ENCODE measurements around the gene NUP188. TPM values are rescaled to one million over a fixed set of nuclear protein-coding genes. Genes with fewer than 3 reads are reported as not detected.

The NUP188 gene
- total and polyA plus RNA-seq, 2 of the 13 experiments (the other 11 are each of a cell fraction or from before 2014, with no cell fraction given), result 28.0 to 38.5 TPM

- TF ChIP-seq PHF21A (CRISPR knock-in tag; IDR thresholded peaks at IDR 0.05) (peak; percentile 60; the same call in 1 of the 2 replicates), RFXAP (CRISPR knock-in tag; IDR thresholded peaks at IDR 0.05; ENCODE audit: borderline replicate concordance) (0 out of 2 replicates have a peak, but pooled peaks have one; percentile 13), TOPORS (CRISPR knock-in tag; IDR thresholded peaks at IDR 0.05) (no peak), RELA (CRISPR knock-in tag; IDR thresholded peaks at IDR 0.05) (no peak), CTCF (CRISPR knock-in tag; IDR thresholded peaks at IDR 0.05) (0 out of 2 replicates have a peak, but pooled peaks have one; percentile 8), GATAD2A (CRISPR knock-in tag; IDR thresholded peaks at IDR 0.05) (no peak), SMAD9 (CRISPR knock-in tag; IDR thresholded peaks at IDR 0.05) (no peak), ARID5B (CRISPR knock-in tag; IDR thresholded peaks at IDR 0.05) (no peak), ZFP37 (CRISPR knock-in tag; IDR thresholded peaks at IDR 0.05; ENCODE audit: borderline replicate concordance) (no peak), CCAR2 (optimal IDR thresholded peaks at IDR 0.05; ENCODE audit: low read depth, low read length) (no peak), RARA (CRISPR knock-in tag; IDR thresholded peaks at IDR 0.05) (no peak), GLI4 (CRISPR knock-in tag; IDR thresholded peaks at IDR 0.05; ENCODE audit: borderline replicate concordance) (no peak), ZNF839 (CRISPR knock-in tag; IDR thresholded peaks at IDR 0.05; ENCODE audit: borderline replicate concordance) (no peak), ZNF800 (CRISPR knock-in tag; IDR thresholded peaks at IDR 0.05) (peak; percentile 46; the same call in 1 of the 2 replicates), JDP2 (CRISPR knock-in tag; IDR thresholded peaks at IDR 0.05; ENCODE audit: borderline replicate concordance) (no peak), TRIM22 (IDR thresholded peaks at IDR 0.05) (no peak), POLR2A (IDR thresholded peaks at IDR 0.05; ENCODE audit: insufficient read depth in 1 of 2, low read depth in 2 of 2, low read length in 2 of 2) (peak; percentile 29 to 67; a peak in 3 of 4 replicates), KDM5B (CRISPR knock-in tag; IDR thresholded peaks at IDR 0.05; ENCODE audit: borderline replicate concordance) (0 out of 2 replicates have a peak, but pooled peaks have one; percentile 27), RORA (CRISPR knock-in tag; IDR thresholded peaks at IDR 0.05) (no peak)
These were observed 25.4 kb upstream of the NUP188 start (continued) for GRCh38 chr9:128921881-128922763.

All from HepG2 (cell line).